WTC11 (cell line): ENCODE data around the gene TNNI2.

Experiments used
- ELF4 ChIP-seq: sonication (generic); formaldehyde crosslinking; IDR thresholded peaks from 2 replicates; pipeline ENCODE4 v1.8.1; 2022; ENCODE audit warnings: low read depth, mild to moderate bottlenecking, moderate library complexity, missing genetic modification reagents
- FOXJ3 ChIP-seq: sonication (generic); formaldehyde crosslinking; IDR thresholded peaks from 2 replicates; pipeline ENCODE4 v1.9.0; 2021; ENCODE audit warnings: missing genetic modification reagents, mild to moderate bottlenecking, borderline replicate concordance
- IRF2 ChIP-seq: sonication (generic); formaldehyde crosslinking; IDR thresholded peaks from 2 replicates; pipeline ENCODE4 v1.8.0; 2022; ENCODE audit warnings: low read depth, missing genetic modification reagents, borderline replicate concordance
- ZNF138 ChIP-seq: sonication (generic); formaldehyde crosslinking; conservative IDR thresholded peaks from 2 replicates; pipeline ENCODE4 v1.8.1; 2022; ENCODE audit warnings: mild to moderate bottlenecking, moderate library complexity, missing genetic modification reagents
- ZNF317 ChIP-seq: sonication (generic); formaldehyde crosslinking; IDR thresholded peaks from 2 replicates; pipeline ENCODE4 v1.8.1; 2023; ENCODE audit warnings: low read depth, mild to moderate bottlenecking, moderate library complexity, missing genetic modification reagents, borderline replicate concordance
- TF ChIP-seq, protein P1 (sequence below): sonication (generic); formaldehyde crosslinking; IDR thresholded peaks from 2 replicates; pipeline ENCODE4 v1.8.1; 2022; ENCODE audit warnings: mild to moderate bottlenecking, moderate library complexity, missing genetic modification reagents
- TF ChIP-seq, protein P2 (sequence below): fragments of 200-600 bp; IDR thresholded peaks from 2 replicates; pipeline ENCODE4 v1.8.0; 2022; ENCODE audit warnings: antibody characterized with exemption
- TF ChIP-seq, protein P3 (sequence below): sonication (generic); formaldehyde crosslinking; IDR thresholded peaks from 2 replicates; pipeline ENCODE4 v1.8.0; 2022; ENCODE audit warnings: mild to moderate bottlenecking, missing genetic modification reagents
- TF ChIP-seq, protein P4 (sequence below): sonication (generic); formaldehyde crosslinking; conservative IDR thresholded peaks from 2 replicates; pipeline ENCODE4 v1.8.1; 2022; ENCODE audit warnings: mild to moderate bottlenecking, missing genetic modification reagents

DNA sequence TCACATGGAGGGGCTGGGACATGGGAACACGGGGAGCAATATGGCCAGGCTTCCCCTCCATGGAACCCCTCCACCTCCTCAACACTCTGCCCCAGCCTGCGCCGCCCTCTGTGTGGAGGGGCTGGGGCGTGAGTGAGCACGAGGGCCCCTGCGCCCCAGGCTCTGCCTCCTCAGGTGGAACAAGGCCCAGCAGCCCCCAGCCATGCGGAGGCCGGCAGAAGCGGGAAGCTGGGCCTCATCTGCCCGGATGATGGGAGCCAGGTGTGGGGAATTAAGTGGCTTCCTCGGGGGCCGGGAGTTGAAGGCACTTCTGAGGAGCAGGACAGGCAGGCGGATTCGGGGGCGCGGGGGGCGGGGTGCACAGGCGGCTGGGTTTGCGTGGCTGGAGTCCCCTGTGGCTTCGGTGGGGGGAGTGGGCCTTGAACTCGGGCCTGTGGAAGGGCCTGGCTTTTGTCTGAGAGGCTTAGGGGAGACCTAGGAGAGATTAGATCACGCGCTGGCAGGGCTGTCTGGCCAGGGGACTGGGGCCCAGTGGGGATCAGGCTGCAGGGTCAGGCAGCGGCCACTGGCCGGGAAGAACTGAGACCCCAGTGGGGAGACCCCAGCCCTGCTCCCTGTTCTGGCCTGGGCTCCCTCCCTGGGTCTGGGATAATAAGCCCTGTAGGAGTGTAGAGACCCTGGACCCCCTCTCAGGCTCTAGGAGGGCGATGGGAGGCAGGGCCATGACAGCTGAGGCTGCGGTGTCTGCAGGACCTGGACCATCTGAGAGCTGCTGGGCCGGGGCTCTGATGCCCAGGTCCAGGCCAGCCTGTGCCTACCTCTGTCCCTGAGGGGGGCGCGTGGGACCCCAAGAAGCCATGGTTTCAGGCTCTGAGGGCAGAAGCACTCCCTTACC lies 39.6 kb downstream of the TNNI2 start:
- no peak for TF ChIP-seq ZNF138 (CRISPR knock-in tag)
- TF ChIP-seq, protein P1, sequence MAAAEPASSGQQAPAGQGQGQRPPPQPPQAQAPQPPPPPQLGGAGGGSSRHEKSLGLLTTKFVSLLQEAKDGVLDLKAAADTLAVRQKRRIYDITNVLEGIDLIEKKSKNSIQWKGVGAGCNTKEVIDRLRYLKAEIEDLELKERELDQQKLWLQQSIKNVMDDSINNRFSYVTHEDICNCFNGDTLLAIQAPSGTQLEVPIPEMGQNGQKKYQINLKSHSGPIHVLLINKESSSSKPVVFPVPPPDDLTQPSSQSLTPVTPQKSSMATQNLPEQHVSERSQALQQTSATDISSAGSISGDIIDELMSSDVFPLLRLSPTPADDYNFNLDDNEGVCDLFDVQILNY (CRISPR knock-in tag): no peak
- TF ChIP-seq IRF2 (CRISPR knock-in tag): no peak
- no peak for TF ChIP-seq ELF4 (CRISPR knock-in tag)
- TF ChIP-seq, protein P2, sequence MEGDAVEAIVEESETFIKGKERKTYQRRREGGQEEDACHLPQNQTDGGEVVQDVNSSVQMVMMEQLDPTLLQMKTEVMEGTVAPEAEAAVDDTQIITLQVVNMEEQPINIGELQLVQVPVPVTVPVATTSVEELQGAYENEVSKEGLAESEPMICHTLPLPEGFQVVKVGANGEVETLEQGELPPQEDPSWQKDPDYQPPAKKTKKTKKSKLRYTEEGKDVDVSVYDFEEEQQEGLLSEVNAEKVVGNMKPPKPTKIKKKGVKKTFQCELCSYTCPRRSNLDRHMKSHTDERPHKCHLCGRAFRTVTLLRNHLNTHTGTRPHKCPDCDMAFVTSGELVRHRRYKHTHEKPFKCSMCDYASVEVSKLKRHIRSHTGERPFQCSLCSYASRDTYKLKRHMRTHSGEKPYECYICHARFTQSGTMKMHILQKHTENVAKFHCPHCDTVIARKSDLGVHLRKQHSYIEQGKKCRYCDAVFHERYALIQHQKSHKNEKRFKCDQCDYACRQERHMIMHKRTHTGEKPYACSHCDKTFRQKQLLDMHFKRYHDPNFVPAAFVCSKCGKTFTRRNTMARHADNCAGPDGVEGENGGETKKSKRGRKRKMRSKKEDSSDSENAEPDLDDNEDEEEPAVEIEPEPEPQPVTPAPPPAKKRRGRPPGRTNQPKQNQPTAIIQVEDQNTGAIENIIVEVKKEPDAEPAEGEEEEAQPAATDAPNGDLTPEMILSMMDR: no peak
- TF ChIP-seq, protein P3, sequence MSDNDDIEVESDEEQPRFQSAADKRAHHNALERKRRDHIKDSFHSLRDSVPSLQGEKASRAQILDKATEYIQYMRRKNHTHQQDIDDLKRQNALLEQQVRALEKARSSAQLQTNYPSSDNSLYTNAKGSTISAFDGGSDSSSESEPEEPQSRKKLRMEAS (CRISPR knock-in tag): no peak
- TF ChIP-seq, protein P4, sequence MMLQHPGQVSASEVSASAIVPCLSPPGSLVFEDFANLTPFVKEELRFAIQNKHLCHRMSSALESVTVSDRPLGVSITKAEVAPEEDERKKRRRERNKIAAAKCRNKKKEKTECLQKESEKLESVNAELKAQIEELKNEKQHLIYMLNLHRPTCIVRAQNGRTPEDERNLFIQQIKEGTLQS (CRISPR knock-in tag): no peak
- TF ChIP-seq FOXJ3 (CRISPR knock-in tag): no peak
- no peak for TF ChIP-seq ZNF317 (CRISPR knock-in tag)
